Measurements from ENCODE around the gene ATP8B1. TPM values are rescaled to one million over a fixed set of nuclear protein-coding genes. Genes with fewer than 3 reads are reported as not detected.

ATP8B1 gene
- total and polyA plus RNA-seq, 9 of the 15 experiments (the other 6 are each of a cell fraction or from before 2014, with no cell fraction given): 0.01 to 0.22 (median 0.03) TPM; not detected in 3

DNA sequence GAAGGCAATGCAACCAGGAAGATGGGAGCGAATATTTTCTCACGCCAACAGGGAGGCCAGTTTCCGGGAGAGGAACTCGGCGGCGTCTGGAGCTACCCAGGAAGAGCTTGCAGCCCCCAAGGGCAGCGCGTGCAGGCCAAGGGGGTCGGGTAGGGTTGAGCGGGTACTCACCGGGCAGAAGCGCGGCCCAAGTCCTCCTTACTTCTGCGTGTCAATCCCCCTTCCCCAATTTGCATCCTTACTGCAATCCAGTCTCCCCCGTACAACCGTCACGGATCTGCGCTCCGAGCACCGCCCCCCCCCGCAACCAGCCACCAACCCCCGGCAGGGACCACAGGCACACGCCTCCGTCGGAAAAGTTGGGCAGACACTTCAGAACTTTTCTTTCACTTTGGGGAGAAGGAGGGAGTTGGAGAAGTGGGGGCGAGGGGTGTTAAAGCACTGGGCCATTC, 1.3 kb downstream of the ATP8B1 start:
- FAIRE-seq: no peak
- POLR2A ChIA-PET: no interaction called here
- intact Hi-C loops (cut with micrococcal nuclease): no loop called here

More for the DNA sequence above, 1.3 kb downstream of the ATP8B1 start:
- peaks cover 12 to 28% of the 10 kb centered on the region in 2 experiments; a peak in 3 of 5 replicates for H3K27me3 ChIP-seq (ENCODE audit: control insufficient read depth in 2 of 2, insufficient read depth in 2 of 2, low read length in 2 of 2)
- H3K4me2 ChIP-seq (ENCODE audit: insufficient read depth, low read length): no peak overlapping the region
- CTCF ChIA-PET (ENCODE audit: low intra/inter-chr PET ratio): no interaction called here
- H3K9me3 ChIP-seq (replicated peaks; ENCODE audit: control insufficient read depth, insufficient read depth, low read depth, low read length): no peaks in the 10 kb centered on the region
- BruUV-seq (replicated peaks): no TSS peak
- no peak for ATAC-seq
- no peak for TF ChIP-seq POLR2AphosphoS5 (IDR thresholded peaks at IDR 0.05; ENCODE audit: control insufficient read depth, insufficient read depth, low read depth, low read length)
- TF ChIP-seq ADNP (tag; IDR thresholded peaks at IDR 0.05): no peak
- TF ChIP-seq, protein P1, sequence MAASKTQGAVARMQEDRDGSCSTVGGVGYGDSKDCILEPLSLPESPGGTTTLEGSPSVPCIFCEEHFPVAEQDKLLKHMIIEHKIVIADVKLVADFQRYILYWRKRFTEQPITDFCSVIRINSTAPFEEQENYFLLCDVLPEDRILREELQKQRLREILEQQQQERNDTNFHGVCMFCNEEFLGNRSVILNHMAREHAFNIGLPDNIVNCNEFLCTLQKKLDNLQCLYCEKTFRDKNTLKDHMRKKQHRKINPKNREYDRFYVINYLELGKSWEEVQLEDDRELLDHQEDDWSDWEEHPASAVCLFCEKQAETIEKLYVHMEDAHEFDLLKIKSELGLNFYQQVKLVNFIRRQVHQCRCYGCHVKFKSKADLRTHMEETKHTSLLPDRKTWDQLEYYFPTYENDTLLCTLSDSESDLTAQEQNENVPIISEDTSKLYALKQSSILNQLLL (CRISPR knock-in tag; IDR thresholded peaks at IDR 0.05; ENCODE audit: borderline replicate concordance): no peak
- no peak for TF ChIP-seq ZNF583 (CRISPR knock-in tag; IDR thresholded peaks at IDR 0.05)
- no peak for TF ChIP-seq ELF4 (CRISPR knock-in tag; IDR thresholded peaks at IDR 0.05)
- TF ChIP-seq ZNF696 (CRISPR knock-in tag; conservative IDR thresholded peaks at IDR 0.05): no peak
- TF ChIP-seq JUNB (CRISPR knock-in tag; conservative IDR thresholded peaks at IDR 0.05): no peak
- no peak for TF ChIP-seq ZNF282 (CRISPR knock-in tag; IDR thresholded peaks at IDR 0.05)
- TF ChIP-seq CCAR2 (IDR thresholded peaks at IDR 0.05; ENCODE audit: low read depth, low read length): no peak
- TF ChIP-seq, protein P2, sequence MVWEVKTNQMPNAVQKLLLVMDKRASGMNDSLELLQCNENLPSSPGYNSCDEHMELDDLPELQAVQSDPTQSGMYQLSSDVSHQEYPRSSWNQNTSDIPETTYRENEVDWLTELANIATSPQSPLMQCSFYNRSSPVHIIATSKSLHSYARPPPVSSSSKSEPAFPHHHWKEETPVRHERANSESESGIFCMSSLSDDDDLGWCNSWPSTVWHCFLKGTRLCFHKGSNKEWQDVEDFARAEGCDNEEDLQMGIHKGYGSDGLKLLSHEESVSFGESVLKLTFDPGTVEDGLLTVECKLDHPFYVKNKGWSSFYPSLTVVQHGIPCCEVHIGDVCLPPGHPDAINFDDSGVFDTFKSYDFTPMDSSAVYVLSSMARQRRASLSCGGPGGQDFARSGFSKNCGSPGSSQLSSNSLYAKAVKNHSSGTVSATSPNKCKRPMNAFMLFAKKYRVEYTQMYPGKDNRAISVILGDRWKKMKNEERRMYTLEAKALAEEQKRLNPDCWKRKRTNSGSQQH (CRISPR knock-in tag; IDR thresholded peaks at IDR 0.05): no peak
- no peak for TF ChIP-seq TBP (optimal IDR thresholded peaks at IDR 0.05; ENCODE audit: low read depth, low read length)
- TF ChIP-seq, protein P3, sequence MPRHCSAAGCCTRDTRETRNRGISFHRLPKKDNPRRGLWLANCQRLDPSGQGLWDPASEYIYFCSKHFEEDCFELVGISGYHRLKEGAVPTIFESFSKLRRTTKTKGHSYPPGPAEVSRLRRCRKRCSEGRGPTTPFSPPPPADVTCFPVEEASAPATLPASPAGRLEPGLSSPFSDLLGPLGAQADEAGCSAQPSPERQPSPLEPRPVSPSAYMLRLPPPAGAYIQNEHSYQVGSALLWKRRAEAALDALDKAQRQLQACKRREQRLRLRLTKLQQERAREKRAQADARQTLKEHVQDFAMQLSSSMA (CRISPR knock-in tag; IDR thresholded peaks at IDR 0.05): no peak
- no peak for TF ChIP-seq EHMT2 (IDR thresholded peaks at IDR 0.05)
- no peak for TF ChIP-seq ZNF217 (CRISPR knock-in tag; IDR thresholded peaks at IDR 0.05)
- peaks cover 0 to 22% of the 10 kb centered on the region in 2 experiments; a peak in 2 of 5 replicates for H3K4me1 ChIP-seq (replicated peaks in 1 of 2; ENCODE audit: control insufficient read depth in 2 of 2, insufficient read depth in 2 of 2, low read length in 2 of 2)
- H3K27ac ChIP-seq (ENCODE audit: extremely low read depth, low read depth, low read length): no peak overlapping the region
- no peak overlapping the region for H2AFZ ChIP-seq (ENCODE audit: low read depth, low read length)
- no peaks in the 10 kb centered on the region for H3K36me3 ChIP-seq (ENCODE audit: control insufficient read depth, insufficient read depth, low read length)
- H3K79me2 ChIP-seq (ENCODE audit: control insufficient read depth, insufficient read depth, low read length): no peaks in the 10 kb centered on the region
- H3K9me1 ChIP-seq (ENCODE audit: control insufficient read depth, insufficient read depth, low read length): no peaks in the 10 kb centered on the region
- in situ Hi-C loops (cut with MboI): no loop called here
- WGBS (ENCODE audit: insufficient coverage, low coverage, missing lambda C conversion rate): 50% methylated on average over 19 of the region's 26 CpGs
- DNase-seq (ENCODE audit: extremely low read depth in 1 of 4, low spot score in 3 of 4): no peak
- no peak overlapping the region for H3K4me3 ChIP-seq
- H4K20me1 ChIP-seq (replicated peaks; ENCODE audit: control insufficient read depth, insufficient read depth, low read length): no peaks in the 10 kb centered on the region
- no peak overlapping the region for H3K9ac ChIP-seq (ENCODE audit: insufficient read depth in 1 of 2, low read depth in 2 of 2, low read length in 2 of 2)
